K562 (cell line): ENCODE measurements around the gene NEXN. TPM values are rescaled to one million over a fixed set of nuclear protein-coding genes. Genes with fewer than 3 reads are reported as not detected.

ENCODE experiments used
- ATF1 ChIP-seq, 2 experiments: fragments of 450-650 bp in 1 of 2; IDR thresholded peaks; 2 replicates each; pipeline ENCODE4 v1.6.1; 2016; ENCODE audit warnings: missing compliant biosample characterization in 1 of 2, missing genetic modification characterization in 1 of 2
- CEBPB ChIP-seq: fragments of 450-650 bp; IDR thresholded peaks from 2 replicates; pipeline ENCODE4 v1.6.1; 2016; ENCODE audit warnings: missing genetic modification characterization, missing compliant biosample characterization
- CHD4 ChIP-seq: fragments of 200-600 bp; sonication (generic); IDR thresholded peaks from 3 replicates; pipeline ENCODE4 v1.6.1; 2012; ENCODE audit warnings: low read depth, mild to moderate bottlenecking, mixed read lengths, low read length, inconsistent platforms; ENCODE audit not compliant: insufficient read depth, insufficient replicate concordance, poor library complexity, severe bottlenecking
- FOXJ3 ChIP-seq: sonication (generic); formaldehyde crosslinking; IDR thresholded peaks from 2 replicates; pipeline ENCODE4 v1.4.0; 2020; ENCODE audit warnings: mild to moderate bottlenecking, missing genetic modification reagents
- GATAD2A ChIP-seq: fragments of 450-650 bp; IDR thresholded peaks from 2 replicates; pipeline ENCODE4 v1.6.1; 2017
- GTF2F1 ChIP-seq: IDR thresholded peaks from 2 replicates; pipeline ENCODE4 v1.6.1; 2011; ENCODE audit warnings: low read depth, low read length, improper control_type of control experiment
- HNRNPK ChIP-seq: fragments of 200-400 bp; formaldehyde crosslinking; IDR thresholded peaks from one replicate; pipeline ENCODE4 v1.6.1; 2018; ENCODE audit warnings: mild to moderate bottlenecking, low read depth, low read length; ENCODE audit not compliant: poor library complexity, severe bottlenecking
- NONO ChIP-seq, 2 experiments: fragments of 200-400 bp in 1 of 2; fragments of 450-650 bp in 1 of 2; formaldehyde crosslinking in 1 of 2; IDR thresholded peaks; 2 replicates each; pipeline ENCODE4 v1.6.1; 2017; ENCODE audit warnings: low read depth in 2 of 2, mild to moderate bottlenecking in 2 of 2, moderate library complexity in 2 of 2, low read length in 1 of 2
- SMARCA5 ChIP-seq: fragments of 450-650 bp; IDR thresholded peaks from 2 replicates; pipeline ENCODE4 v1.6.1; 2016
- SMARCC2 ChIP-seq: fragments of 450-650 bp; IDR thresholded peaks from 2 replicates; pipeline ENCODE4 v1.6.1; 2017; ENCODE audit warnings: antibody characterized with exemption, moderate library complexity, mild to moderate bottlenecking, low read depth
- SRSF9 ChIP-seq: fragments of 200-400 bp; formaldehyde crosslinking; IDR thresholded peaks from 2 replicates; pipeline ENCODE4 v1.6.1; 2017; ENCODE audit warnings: low read depth, low read length, borderline replicate concordance
- TAF1 ChIP-seq: IDR thresholded peaks from 2 replicates; pipeline ENCODE4 v1.6.1; 2011; ENCODE audit warnings: mild to moderate bottlenecking, low read length, moderate library complexity; ENCODE audit not compliant: insufficient read depth, control insufficient read depth, severe bottlenecking; ENCODE audit errors: extremely low read depth
- ZC3H8 ChIP-seq: fragments of 450-650 bp; IDR thresholded peaks from 2 replicates; pipeline ENCODE4 v1.6.1; 2017
- ZKSCAN1 ChIP-seq: fragments of 150-350 bp; IDR thresholded peaks from 2 replicates; pipeline ENCODE4 v1.6.1; 2016; ENCODE audit warnings: low read depth, low read length
- ZNF311 ChIP-seq: fragments of 250-450 bp; sonication (Bioruptor Pico); IDR thresholded peaks from 2 replicates; pipeline ENCODE4 v1.4.0; 2020; ENCODE audit warnings: mild to moderate bottlenecking, moderate library complexity
- polyA plus RNA-seq, 8 experiments: library from polyadenylated mRNA; depleted of rRNA in 4 of 8; stranded (reverse) in 5 of 8; unstranded in 3 of 8; fragments of >200 nt; fragmentation: Nextera tagmentation in 2 of 8; fragmentation: Illumina TruSeq in 1 of 8; extraction: Ambion mirVana in 2 of 8; extraction: Trizol in 1 of 8; gene quantifications; 2 replicates each; pipeline versions ENCODE4 v1.2.1 to v1.2.3, GENCODE V29; 2011 to 2014; ENCODE audit warnings: inconsistent platforms in 1 of 8, missing spikeins in 1 of 8
- total RNA-seq, 7 experiments: library from RNA; depleted of rRNA in 6 of 7; stranded (reverse); fragments of >200 nt in 6 of 7; fragmentation: Illumina TruSeq in 2 of 7; extraction: Trizol in 2 of 7; gene quantifications; 2 replicates each; pipeline versions ENCODE4 v1.2.1 to v1.2.3, GENCODE V29; 2011 to 2021; ENCODE audit warnings: low replicate concordance in 1 of 7
- TF ChIP-seq, protein P1 (sequence below): conservative IDR thresholded peaks from 2 replicates; pipeline ENCODE4 v1.6.1; 2011; ENCODE audit warnings: low read depth, mild to moderate bottlenecking, low read length; ENCODE audit not compliant: control insufficient read depth
- TF ChIP-seq, protein P2 (sequence below): fragments of 200-800 bp; sonication (Bioruptor generic); IDR thresholded peaks from 2 replicates; pipeline ENCODE4 v1.6.1; 2017; ENCODE audit warnings: missing genetic modification characterization, missing compliant biosample characterization
- TF ChIP-seq, protein P3 (sequence below): fragments of 250-450 bp; sonication (Bioruptor Pico); IDR thresholded peaks from 2 replicates; pipeline ENCODE4 v1.8.0; 2021; ENCODE audit warnings: moderate library complexity, mild to moderate bottlenecking, inconsistent platforms
- TF ChIP-seq, protein P4 (sequence below): fragments of 450-650 bp; IDR thresholded peaks from 2 replicates; pipeline ENCODE4 v1.6.1; 2016; ENCODE audit warnings: missing biosample characterization, missing genetic modification characterization
- TF ChIP-seq, protein P5 (sequence below), 2 experiments: fragments of 450-650 bp; IDR thresholded peaks; 2 replicates each; pipeline ENCODE4 v1.6.1; 2016

NEXN gene
- total and polyA plus RNA-seq, 9 of the 15 experiments (the other 6 are each of a cell fraction or from before 2014, with no cell fraction given): 0.18 to 1.8 (median 0.76) TPM

DNA sequence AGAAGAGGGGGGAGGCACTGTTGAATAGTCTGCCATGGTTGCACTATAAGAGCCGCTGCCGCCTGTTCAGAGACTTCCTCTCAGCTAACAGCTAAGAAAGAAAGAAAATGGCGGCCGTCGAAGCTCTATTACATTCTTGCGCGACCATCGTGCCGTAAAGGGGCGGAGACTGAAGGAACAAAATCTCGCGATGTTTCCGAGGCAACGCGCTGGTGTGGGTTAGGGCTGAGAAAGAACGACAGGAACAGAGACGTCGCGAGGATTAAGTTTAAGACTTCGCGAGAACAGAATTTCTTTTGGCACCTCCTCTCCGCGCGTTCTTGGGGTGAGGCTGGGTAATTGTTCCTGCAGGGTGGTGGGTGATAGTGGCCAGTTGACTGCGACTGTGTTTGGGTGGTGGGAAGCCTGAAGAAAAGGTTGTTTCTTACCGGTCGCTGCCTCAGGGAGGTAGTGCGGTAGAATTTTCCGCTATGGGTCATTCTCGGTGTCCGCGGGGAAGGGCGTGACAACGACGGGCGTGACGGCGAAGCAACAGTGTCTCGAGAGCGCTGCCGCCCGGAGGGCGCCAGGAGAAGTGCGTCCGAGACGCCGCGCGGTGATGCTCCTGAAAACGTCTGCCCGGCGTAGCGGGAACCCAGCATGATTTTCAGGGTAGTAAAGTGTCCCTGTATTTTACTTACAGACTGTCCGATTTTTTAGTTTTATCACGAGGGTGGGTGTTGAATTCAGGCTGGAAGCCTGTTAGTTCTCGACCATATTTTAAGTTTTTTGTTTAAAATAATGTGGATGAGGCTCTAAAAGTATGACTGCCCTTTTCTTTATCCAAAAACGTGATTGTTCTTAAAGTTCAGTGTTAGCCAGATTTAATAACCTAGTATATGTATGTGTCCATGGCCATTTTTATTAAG is 90.8 kb downstream of the NEXN start, which contains the start of gene FUBP1 (continued):
- TF ChIP-seq, protein P1, sequence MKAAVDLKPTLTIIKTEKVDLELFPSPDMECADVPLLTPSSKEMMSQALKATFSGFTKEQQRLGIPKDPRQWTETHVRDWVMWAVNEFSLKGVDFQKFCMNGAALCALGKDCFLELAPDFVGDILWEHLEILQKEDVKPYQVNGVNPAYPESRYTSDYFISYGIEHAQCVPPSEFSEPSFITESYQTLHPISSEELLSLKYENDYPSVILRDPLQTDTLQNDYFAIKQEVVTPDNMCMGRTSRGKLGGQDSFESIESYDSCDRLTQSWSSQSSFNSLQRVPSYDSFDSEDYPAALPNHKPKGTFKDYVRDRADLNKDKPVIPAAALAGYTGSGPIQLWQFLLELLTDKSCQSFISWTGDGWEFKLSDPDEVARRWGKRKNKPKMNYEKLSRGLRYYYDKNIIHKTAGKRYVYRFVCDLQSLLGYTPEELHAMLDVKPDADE: no peak
- TF ChIP-seq CEBPB (tag): no peak
- no peak for TF ChIP-seq CHD4
- no peak for TF ChIP-seq GATAD2A
- TF ChIP-seq SMARCC2: no peak
- TF ChIP-seq, protein P2, sequence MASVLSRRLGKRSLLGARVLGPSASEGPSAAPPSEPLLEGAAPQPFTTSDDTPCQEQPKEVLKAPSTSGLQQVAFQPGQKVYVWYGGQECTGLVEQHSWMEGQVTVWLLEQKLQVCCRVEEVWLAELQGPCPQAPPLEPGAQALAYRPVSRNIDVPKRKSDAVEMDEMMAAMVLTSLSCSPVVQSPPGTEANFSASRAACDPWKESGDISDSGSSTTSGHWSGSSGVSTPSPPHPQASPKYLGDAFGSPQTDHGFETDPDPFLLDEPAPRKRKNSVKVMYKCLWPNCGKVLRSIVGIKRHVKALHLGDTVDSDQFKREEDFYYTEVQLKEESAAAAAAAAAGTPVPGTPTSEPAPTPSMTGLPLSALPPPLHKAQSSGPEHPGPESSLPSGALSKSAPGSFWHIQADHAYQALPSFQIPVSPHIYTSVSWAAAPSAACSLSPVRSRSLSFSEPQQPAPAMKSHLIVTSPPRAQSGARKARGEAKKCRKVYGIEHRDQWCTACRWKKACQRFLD (CRISPR knock-in tag): no peak
- TF ChIP-seq, protein P3, sequence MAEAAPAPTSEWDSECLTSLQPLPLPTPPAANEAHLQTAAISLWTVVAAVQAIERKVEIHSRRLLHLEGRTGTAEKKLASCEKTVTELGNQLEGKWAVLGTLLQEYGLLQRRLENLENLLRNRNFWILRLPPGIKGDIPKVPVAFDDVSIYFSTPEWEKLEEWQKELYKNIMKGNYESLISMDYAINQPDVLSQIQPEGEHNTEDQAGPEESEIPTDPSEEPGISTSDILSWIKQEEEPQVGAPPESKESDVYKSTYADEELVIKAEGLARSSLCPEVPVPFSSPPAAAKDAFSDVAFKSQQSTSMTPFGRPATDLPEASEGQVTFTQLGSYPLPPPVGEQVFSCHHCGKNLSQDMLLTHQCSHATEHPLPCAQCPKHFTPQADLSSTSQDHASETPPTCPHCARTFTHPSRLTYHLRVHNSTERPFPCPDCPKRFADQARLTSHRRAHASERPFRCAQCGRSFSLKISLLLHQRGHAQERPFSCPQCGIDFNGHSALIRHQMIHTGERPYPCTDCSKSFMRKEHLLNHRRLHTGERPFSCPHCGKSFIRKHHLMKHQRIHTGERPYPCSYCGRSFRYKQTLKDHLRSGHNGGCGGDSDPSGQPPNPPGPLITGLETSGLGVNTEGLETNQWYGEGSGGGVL (CRISPR knock-in tag): no peak
- TF ChIP-seq ZC3H8: no peak
- TF ChIP-seq, protein P4, sequence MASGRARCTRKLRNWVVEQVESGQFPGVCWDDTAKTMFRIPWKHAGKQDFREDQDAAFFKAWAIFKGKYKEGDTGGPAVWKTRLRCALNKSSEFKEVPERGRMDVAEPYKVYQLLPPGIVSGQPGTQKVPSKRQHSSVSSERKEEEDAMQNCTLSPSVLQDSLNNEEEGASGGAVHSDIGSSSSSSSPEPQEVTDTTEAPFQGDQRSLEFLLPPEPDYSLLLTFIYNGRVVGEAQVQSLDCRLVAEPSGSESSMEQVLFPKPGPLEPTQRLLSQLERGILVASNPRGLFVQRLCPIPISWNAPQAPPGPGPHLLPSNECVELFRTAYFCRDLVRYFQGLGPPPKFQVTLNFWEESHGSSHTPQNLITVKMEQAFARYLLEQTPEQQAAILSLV (tag): no peak
- no peak for TF ChIP-seq SRSF9
- no peak for TF ChIP-seq ZNF311 (CRISPR knock-in tag)
- TF ChIP-seq TAF1: peak; percentile 83
- TF ChIP-seq ATF1 (CRISPR knock-in tag; IDR thresholded peaks at IDR 0.05): no peak
- TF ChIP-seq ATF1 (tag; IDR thresholded peaks at IDR 0.05): peak; percentile 92
- TF ChIP-seq FOXJ3: no peak
- peak; percentile 72; the same call in 1 of the 2 replicates for TF ChIP-seq SMARCA5
- TF ChIP-seq GTF2F1: peak; percentile 71
- TF ChIP-seq, protein P5, sequence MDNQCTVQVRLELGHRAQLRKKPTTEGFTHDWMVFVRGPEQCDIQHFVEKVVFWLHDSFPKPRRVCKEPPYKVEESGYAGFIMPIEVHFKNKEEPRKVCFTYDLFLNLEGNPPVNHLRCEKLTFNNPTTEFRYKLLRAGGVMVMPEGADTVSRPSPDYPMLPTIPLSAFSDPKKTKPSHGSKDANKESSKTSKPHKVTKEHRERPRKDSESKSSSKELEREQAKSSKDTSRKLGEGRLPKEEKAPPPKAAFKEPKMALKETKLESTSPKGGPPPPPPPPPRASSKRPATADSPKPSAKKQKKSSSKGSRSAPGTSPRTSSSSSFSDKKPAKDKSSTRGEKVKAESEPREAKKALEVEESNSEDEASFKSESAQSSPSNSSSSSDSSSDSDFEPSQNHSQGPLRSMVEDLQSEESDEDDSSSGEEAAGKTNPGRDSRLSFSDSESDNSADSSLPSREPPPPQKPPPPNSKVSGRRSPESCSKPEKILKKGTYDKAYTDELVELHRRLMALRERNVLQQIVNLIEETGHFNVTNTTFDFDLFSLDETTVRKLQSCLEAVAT (IDR thresholded peaks at IDR 0.05): peak; percentile 7 to 83; a peak in 3 of 4 replicates
- TF ChIP-seq ZKSCAN1: no peak
- no peak for TF ChIP-seq HNRNPK
- TF ChIP-seq NONO (IDR thresholded peaks at IDR 0.05; ENCODE audit: low read depth in 2 of 2, low read length in 1 of 2): no peak; a peak in 1 of 4 replicates
